Ascending aorta (tissue), 2 donors: ENCODE data around the gene HIP1. TPM values are rescaled to one million over a fixed set of nuclear protein-coding genes. Genes with fewer than 3 reads are reported as not detected.

Experiments used
- DNase-seq, 2 donors: peaks; one replicate each; pipeline ENCODE4 v3.0.0-alpha.2; 2019; ENCODE audit warnings: low spot score in 2 of 2
- H3K27ac ChIP-seq, 2 donors: fragments of 200-600 bp; sonication (generic); one replicate each; pipeline ENCODE4 v1.5.1; 2016 to 2017; ENCODE audit warnings: mild to moderate bottlenecking in 1 of 2
- H3K27me3 ChIP-seq: fragments of 200-600 bp; sonication (generic); one replicate; pipeline ENCODE4 v1.5.1; 2017
- H3K36me3 ChIP-seq, 2 donors: fragments of 200-600 bp; sonication (generic); one replicate each; pipeline ENCODE4 v1.5.1; 2016
- H3K4me1 ChIP-seq, 2 donors: fragments of 200-600 bp; sonication (generic); one replicate each; pipeline ENCODE4 v1.5.1; 2016 to 2017; ENCODE audit warnings: mild to moderate bottlenecking in 1 of 2
- H3K4me3 ChIP-seq, 2 donors: fragments of 200-600 bp; sonication (generic); one replicate each; pipeline ENCODE4 v1.5.1; 2016 to 2017; ENCODE audit warnings: mild to moderate bottlenecking in 1 of 2
- H3K9me3 ChIP-seq, 2 donors: fragments of 200-600 bp; sonication (generic); one replicate each; pipeline ENCODE4 v1.5.1; 2016
- CTCF ChIP-seq, 3 experiments: fragments of 200-600 bp in 2 of 3; fragments of 450-650 bp in 1 of 3; sonication (generic) in 2 of 3; IDR thresholded peaks; one replicate each; pipeline ENCODE4 v1.5.1; 2016 to 2019; ENCODE audit warnings: antibody characterized with exemption in 3 of 3, mild to moderate bottlenecking in 1 of 3, moderate library complexity in 1 of 3
- intact Hi-C: fragments of 100-400 bp; cut with DNase I; formaldehyde crosslinking; loops from one replicate; pipeline ENCODE4 v1.15.1; 2023
- total RNA-seq: library from RNA; depleted of rRNA; stranded (reverse); fragments of >200 nt; gene quantifications from one replicate; pipeline ENCODE4 v1.1.0, GENCODE V29; 2016

The HIP1 gene
- total RNA-seq, 1 donor from 2014 or later, result 47.5 TPM

- Histone ChIP-seq H3K4me1 (peaks cover 6 to 19% of the 10 kb centered on the region in 2 donors), H3K9me3 (no peaks in the 10 kb centered on the region), H3K4me3 (no peak overlapping the region), H3K27me3 (no peaks in the 10 kb centered on the region), H3K27ac (peak overlapping the region; percentile 74 to 82), H3K36me3 (peaks cover 0 to 7% of the 10 kb centered on the region in 2 donors)
- DNase-seq, result no peak
- TF ChIP-seq CTCF (IDR thresholded peaks at IDR 0.05), result no peak
- intact Hi-C loops, result loop anchor here (2.0 kb wide), 1 partner anchor 89 kb away; the partner anchor contains the start of gene HIP1
These were observed 89.3 kb downstream of the HIP1 start for GRCh38 chr7:75649462-75649861.

- Histone ChIP-seq H3K9me3 (no peaks in the 10 kb centered on the region), H3K4me3 (no peak overlapping the region), H3K4me1 (peaks cover 6 to 19% of the 10 kb centered on the region in 2 donors), H3K27ac (peak overlapping the region; percentile 74 to 82), H3K36me3 (peaks cover 0 to 7% of the 10 kb centered on the region in 2 donors), H3K27me3 (no peaks in the 10 kb centered on the region)
- intact Hi-C loops, result loop anchor here (2.0 kb wide), 1 partner anchor 91 kb away; the partner anchor contains the start of gene HIP1
- no peak for TF ChIP-seq CTCF (IDR thresholded peaks at IDR 0.05)
- no peak for DNase-seq
These were observed 90.9 kb downstream of the HIP1 start for GRCh38 chr7:75647709-75648438.

- peaks cover 6 to 19% of the 10 kb centered on the region in 2 donors for H3K4me1 ChIP-seq
- intact Hi-C loops, result no loop called here
These were observed 92.1 kb downstream of the HIP1 start for GRCh38 chr7:75646571-75647102.

GRCh38 chr7:75645570-75645969, 93.2 kb downstream of the HIP1 start:
- peaks cover 4 to 15% of the 10 kb centered on the region in 2 donors for H3K4me1 ChIP-seq
- intact Hi-C loops, result no loop called here
- no peaks in the 10 kb centered on the region for H3K9me3 ChIP-seq
- no peak overlapping the region for H3K4me3 ChIP-seq
- H3K27me3 ChIP-seq, result no peaks in the 10 kb centered on the region
- no peak overlapping the region for H3K27ac ChIP-seq
- no peak for DNase-seq
- peaks cover 0 to 7% of the 10 kb centered on the region in 2 donors for H3K36me3 ChIP-seq
- TF ChIP-seq CTCF (IDR thresholded peaks at IDR 0.05), result no peak

More at GRCh38 chr7:75646571-75647102, 92.1 kb downstream of the HIP1 start:
- no peak for TF ChIP-seq CTCF (IDR thresholded peaks at IDR 0.05)
- Histone ChIP-seq H3K4me3 (no peak overlapping the region), H3K36me3 (peaks cover 0 to 7% of the 10 kb centered on the region in 2 donors), H3K27me3 (no peaks in the 10 kb centered on the region), H3K9me3 (no peaks in the 10 kb centered on the region), H3K27ac (no peak overlapping the region)
- no peak for DNase-seq

GRCh38 chr7:75644589-75644988, 94.2 kb downstream of the HIP1 start:
- Histone ChIP-seq H3K4me3 (no peak overlapping the region), H3K27ac (no peak overlapping the region), H3K9me3 (no peaks in the 10 kb centered on the region), H3K27me3 (no peaks in the 10 kb centered on the region), H3K36me3 (peaks cover 0 to 7% of the 10 kb centered on the region in 2 donors), H3K4me1 (peaks cover 0 to 11% of the 10 kb centered on the region in 2 donors)
- intact Hi-C loops, result no loop called here
- DNase-seq, result no peak
- TF ChIP-seq CTCF (IDR thresholded peaks at IDR 0.05), result no peak
